PC-9 (cell line): ENCODE data around the gene HBP1. TPM values are rescaled to one million over a fixed set of nuclear protein-coding genes. Genes with fewer than 3 reads are reported as not detected.
A peak's percentile ranks its signal among the peaks of the same experiment; 100 is the strongest.

Source experiments
- BruUV-seq: library from RNA; stranded (reverse); fragments of 400-500 nt; replicated peaks from 2 replicates; lab custom pipeline; 2021; lab: Mats Ljungman, UMichigan
- CTCF ChIA-PET: fragments of 300-600 bp; sonication (Branson Sonifier 250); formaldehyde crosslinking; loops from one replicate; lab custom pipeline; 2022; ENCODE audit warnings: antibody characterized with exemption; lab: Charles Lee
- POLR2A ChIA-PET: fragments of 300-600 bp; sonication (Branson Sonifier 250); formaldehyde crosslinking; loops from one replicate; lab custom pipeline; 2022; ENCODE audit warnings: antibody characterized with exemption; ENCODE audit not compliant: unreplicated experiment; lab: Charles Lee
- DNase-seq, 2 experiments: peaks; one replicate each; pipeline versions ENCODE4 v3.0.0 to v3.0.0-alpha.2; 2015 to 2022; ENCODE audit warnings: mixed read lengths in 1 of 2
- H2AFZ ChIP-seq: fragments of 200-600 bp; sonication (generic); 2 replicates; pipeline ENCODE4 v1.8.1; 2017; ENCODE audit warnings: antibody characterized with exemption
- H3F3A ChIP-seq: fragments of 200-600 bp; sonication (generic); 2 replicates; pipeline ENCODE4 v1.8.1; 2017; ENCODE audit warnings: antibody characterized with exemption, mild to moderate bottlenecking, low read depth; ENCODE audit not compliant: insufficient read depth
- H3K27ac ChIP-seq: fragments of 200-600 bp; sonication (generic); 2 replicates; pipeline ENCODE4 v1.6.1; 2016; ENCODE audit warnings: mixed run types
- H3K27me3 ChIP-seq: fragments of 200-600 bp; sonication (generic); 2 replicates; pipeline ENCODE4 v1.6.1; 2016; ENCODE audit warnings: low read depth, mixed run types; ENCODE audit not compliant: insufficient read depth
- H3K36me3 ChIP-seq: fragments of 200-600 bp; sonication (generic); 2 replicates; pipeline ENCODE4 v1.6.1; 2016; ENCODE audit warnings: low read depth, mixed run types
- H3K4me1 ChIP-seq: fragments of 200-600 bp; sonication (generic); replicated peaks from 2 replicates; pipeline ENCODE4 v1.6.1; 2016; ENCODE audit warnings: mixed run types; ENCODE audit not compliant: insufficient read depth
- H3K4me2 ChIP-seq: fragments of 200-600 bp; sonication (generic); 2 replicates; pipeline ENCODE4 v1.6.1; 2017; ENCODE audit warnings: mixed run types
- H3K4me3 ChIP-seq: fragments of 200-600 bp; sonication (generic); 2 replicates; pipeline ENCODE4 v1.6.1; 2016; ENCODE audit warnings: mixed run types
- H3K79me2 ChIP-seq: fragments of 200-600 bp; sonication (generic); 2 replicates; pipeline ENCODE4 v1.6.1; 2017; ENCODE audit warnings: low read depth, mixed run types
- H3K9me2 ChIP-seq: fragments of 200-600 bp; sonication (generic); 2 replicates; pipeline ENCODE4 v1.8.1; 2017; ENCODE audit warnings: mild to moderate bottlenecking; ENCODE audit not compliant: insufficient read depth
- H3K9me3 ChIP-seq: fragments of 200-600 bp; sonication (generic); 2 replicates; pipeline ENCODE4 v1.8.1; 2016; ENCODE audit warnings: low read depth; ENCODE audit not compliant: insufficient read depth
- H4K20me1 ChIP-seq: fragments of 200-600 bp; sonication (generic); 2 replicates; pipeline ENCODE4 v1.8.1; 2017; ENCODE audit not compliant: insufficient read depth
- EZH2 ChIP-seq: fragments of 200-600 bp; sonication (generic); IDR thresholded peaks from 2 replicates; pipeline ENCODE4 v1.8.0; 2017; ENCODE audit warnings: antibody characterized with exemption, low read depth
- intact Hi-C: fragments of 100-400 bp; cut with micrococcal nuclease; formaldehyde crosslinking; loops from one replicate; pipeline ENCODE4 v1.10.0; 2022; ENCODE audit not compliant: unreplicated experiment
- total RNA-seq: library from RNA; stranded (reverse); gene quantifications from 2 replicates; pipeline ENCODE4 v1.2.3, GENCODE V29; 2021
- TF ChIP-seq, protein P1 (sequence below): fragments of 200-600 bp; sonication (generic); conservative IDR thresholded peaks from 2 replicates; pipeline ENCODE4 v1.6.1; 2017; ENCODE audit warnings: mixed run types, antibody characterized with exemption, mild to moderate bottlenecking, moderate library complexity

The HBP1 gene
- total RNA-seq, 1 experiment from 2014 or later, result 60.0 TPM

DNA sequence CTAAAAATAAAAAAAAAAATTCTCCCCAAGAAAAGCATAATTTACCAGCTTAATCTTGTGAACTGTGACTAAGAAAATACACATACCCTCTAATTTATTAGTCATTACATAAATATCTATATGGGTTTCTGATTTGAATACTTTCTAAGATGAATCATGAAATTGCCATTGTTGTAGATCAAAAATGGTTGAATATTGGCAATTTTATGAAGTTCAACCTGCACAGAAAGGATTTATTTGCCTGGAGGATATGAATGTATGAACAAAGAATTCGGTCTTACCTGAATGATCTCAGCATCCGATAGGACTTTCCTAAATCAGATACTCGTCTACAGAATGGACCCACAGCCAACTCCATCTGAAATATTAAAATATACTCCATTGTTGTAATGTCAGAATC, 61.5 kb downstream of the HBP1 start:
- H3K36me3 ChIP-seq, result 0 out of 2 replicates have a peak, but pooled peaks cover 7% of the 10 kb centered on the region
- intact Hi-C loops, result no loop called here
- POLR2A ChIA-PET, result no interaction called here
- peaks cover 16% of the 10 kb centered on the region; the same call in 1 of the 2 replicates for H3F3A ChIP-seq
- H3K4me3 ChIP-seq, result no peak overlapping the region
- TF ChIP-seq, protein P1, sequence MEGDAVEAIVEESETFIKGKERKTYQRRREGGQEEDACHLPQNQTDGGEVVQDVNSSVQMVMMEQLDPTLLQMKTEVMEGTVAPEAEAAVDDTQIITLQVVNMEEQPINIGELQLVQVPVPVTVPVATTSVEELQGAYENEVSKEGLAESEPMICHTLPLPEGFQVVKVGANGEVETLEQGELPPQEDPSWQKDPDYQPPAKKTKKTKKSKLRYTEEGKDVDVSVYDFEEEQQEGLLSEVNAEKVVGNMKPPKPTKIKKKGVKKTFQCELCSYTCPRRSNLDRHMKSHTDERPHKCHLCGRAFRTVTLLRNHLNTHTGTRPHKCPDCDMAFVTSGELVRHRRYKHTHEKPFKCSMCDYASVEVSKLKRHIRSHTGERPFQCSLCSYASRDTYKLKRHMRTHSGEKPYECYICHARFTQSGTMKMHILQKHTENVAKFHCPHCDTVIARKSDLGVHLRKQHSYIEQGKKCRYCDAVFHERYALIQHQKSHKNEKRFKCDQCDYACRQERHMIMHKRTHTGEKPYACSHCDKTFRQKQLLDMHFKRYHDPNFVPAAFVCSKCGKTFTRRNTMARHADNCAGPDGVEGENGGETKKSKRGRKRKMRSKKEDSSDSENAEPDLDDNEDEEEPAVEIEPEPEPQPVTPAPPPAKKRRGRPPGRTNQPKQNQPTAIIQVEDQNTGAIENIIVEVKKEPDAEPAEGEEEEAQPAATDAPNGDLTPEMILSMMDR, result no peak
- TF ChIP-seq EZH2, result no peak
- H3K9me2 ChIP-seq, result no peaks in the 10 kb centered on the region
- no TSS peak for BruUV-seq
- H3K9me3 ChIP-seq, result no peaks in the 10 kb centered on the region
- H3K27ac ChIP-seq, result peak overlapping the region; percentile 70
- peaks cover 29% of the 10 kb centered on the region for H3K4me1 ChIP-seq
- no peak overlapping the region for H2AFZ ChIP-seq
- no peaks in the 10 kb centered on the region for H3K79me2 ChIP-seq
- H3K4me2 ChIP-seq, result peak overlapping the region; percentile 43; the same call in 1 of the 2 replicates
- no peaks in the 10 kb centered on the region for H3K27me3 ChIP-seq
- no peaks in the 10 kb centered on the region for H4K20me1 ChIP-seq
- peak in 1 of 2 experiments; percentile 87 for DNase-seq
- CTCF ChIA-PET, result interaction anchor here (0.7 kb wide), 1 partner anchor 341 kb away, joined by 6 read pairs; no protein-coding TSS in a partner anchor

DNA sequence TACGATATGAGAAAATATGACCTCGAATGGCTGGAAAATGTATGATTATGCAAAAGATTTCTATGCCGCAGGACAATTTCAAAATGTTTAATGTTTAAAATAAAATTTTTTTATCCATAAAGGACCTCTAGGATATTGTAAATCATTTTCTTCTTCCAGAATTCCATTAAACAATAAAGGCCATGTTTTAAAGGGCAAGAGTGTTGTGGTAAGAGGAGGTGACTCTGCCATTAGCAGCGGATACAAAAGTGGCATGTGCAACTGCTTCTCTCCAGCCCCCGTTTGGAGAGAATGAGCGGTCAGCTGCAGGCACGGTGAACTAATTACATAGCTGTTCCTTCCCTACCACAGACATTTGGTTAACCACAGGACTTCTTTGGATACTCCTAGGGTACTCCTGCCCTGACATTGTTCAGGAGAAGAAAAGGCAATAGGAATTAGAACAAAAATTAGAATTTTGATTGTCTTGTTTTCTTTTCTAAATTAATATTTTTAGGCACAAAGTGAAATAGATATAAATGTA, 63.8 kb downstream of the HBP1 start:
- ChIA-PET POLR2A (no interaction called here), CTCF (no interaction called here)
- H3K9me2 ChIP-seq, result no peaks in the 10 kb centered on the region
- H3K9me3 ChIP-seq, result no peaks in the 10 kb centered on the region
- intact Hi-C loops, result no loop called here
- H3K36me3 ChIP-seq, result 0 out of 2 replicates have a peak, but pooled peaks cover 7% of the 10 kb centered on the region
- H3K27me3 ChIP-seq, result no peaks in the 10 kb centered on the region
- H2AFZ ChIP-seq, result no peak overlapping the region
- no peak overlapping the region for H3K4me2 ChIP-seq
- DNase-seq, result no peak
- H3F3A ChIP-seq, result peaks cover 16% of the 10 kb centered on the region; the same call in 1 of the 2 replicates
- H3K4me3 ChIP-seq, result no peak overlapping the region
- H3K27ac ChIP-seq, result no peak overlapping the region
- H3K4me1 ChIP-seq, result peaks cover 29% of the 10 kb centered on the region
- H3K79me2 ChIP-seq, result no peaks in the 10 kb centered on the region
- no peaks in the 10 kb centered on the region for H4K20me1 ChIP-seq
- BruUV-seq, result no TSS peak
- TF ChIP-seq, protein P1, result no peak
- TF ChIP-seq EZH2, result no peak

DNA sequence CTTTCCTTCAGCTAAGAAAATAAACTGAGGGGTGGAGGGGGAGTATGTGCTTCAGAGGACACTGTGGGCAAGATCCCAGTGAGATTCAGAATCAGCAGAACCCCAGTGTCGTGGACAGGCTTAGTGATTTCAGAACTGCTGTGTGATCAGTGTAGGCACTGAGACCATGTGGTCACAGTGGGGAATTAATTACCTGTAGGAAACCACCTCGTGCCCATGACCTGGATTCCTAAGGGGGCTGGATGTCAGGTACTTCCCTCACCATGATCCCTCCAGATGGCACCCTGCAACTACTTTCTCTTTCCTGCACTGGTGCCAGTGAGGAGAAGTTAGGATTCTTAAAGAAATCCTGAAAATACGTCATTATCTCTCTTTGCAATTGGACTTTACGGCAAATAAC, 64.4 kb downstream of the HBP1 start:
- no peak overlapping the region for H3K4me2 ChIP-seq
- intact Hi-C loops, result no loop called here

More for the DNA sequence above, 64.4 kb downstream of the HBP1 start:
- Histone ChIP-seq H3K27me3 (no peaks in the 10 kb centered on the region), H3F3A (peaks cover 16% of the 10 kb centered on the region; the same call in 1 of the 2 replicates), H3K9me2 (no peaks in the 10 kb centered on the region), H3K4me3 (no peak overlapping the region), H3K27ac (no peak overlapping the region), H4K20me1 (no peaks in the 10 kb centered on the region), H2AFZ (no peak overlapping the region), H3K4me1 (peaks cover 29% of the 10 kb centered on the region), H3K79me2 (no peaks in the 10 kb centered on the region), H3K36me3 (0 out of 2 replicates have a peak, but pooled peaks cover 7% of the 10 kb centered on the region), H3K9me3 (no peaks in the 10 kb centered on the region)
- BruUV-seq, result no TSS peak
- TF ChIP-seq, protein P1, result no peak
- no peak for TF ChIP-seq EZH2
- ChIA-PET POLR2A (no interaction called here), CTCF (no interaction called here)
- no peak for DNase-seq
